ENCODE results near the gene E4F1. TPM values are rescaled to one million over a fixed set of nuclear protein-coding genes. Genes with fewer than 3 reads are reported as not detected.
"Not testable (repeated sequence)": the region's sequence is repeated elsewhere in the genome, so short reads cannot be mapped to it uniquely, and the experiment has no call there.

E4F1 gene
- total RNA-seq, 2 experiments from 2014 or later, result 23.0 to 24.1 TPM

- Mint-ChIP-seq H3K36me3 (peaks cover 3% of the 10 kb centered on the region), H3K4me1 (no peaks in the 10 kb centered on the region), H3K9me3 (no peaks in the 10 kb centered on the region), H3K27me3 (peaks cover 4% of the 10 kb centered on the region), H3K27ac (no peak overlapping the region), H3K4me3 (no peak overlapping the region)
- no peak for DNase-seq
Observed at GRCh38 chr16:2237102-2237482, 13.7 kb downstream of the E4F1 start.

- Mint-ChIP-seq H3K9me3 (no peaks in the 10 kb centered on the region), H3K27me3 (peaks cover 4% of the 10 kb centered on the region)
Observed at GRCh38 chr16:2237493-2238149, 14.2 kb downstream of the E4F1 start.

GRCh38 chr16:2238150-2238837, 14.9 kb downstream of the E4F1 start:
- peaks cover 3% of the 10 kb centered on the region for H3K36me3 Mint-ChIP-seq
- H3K27me3 Mint-ChIP-seq, result peaks cover 4% of the 10 kb centered on the region
- H3K9me3 Mint-ChIP-seq, result no peaks in the 10 kb centered on the region
- no peak overlapping the region for H3K4me3 Mint-ChIP-seq
- H3K27ac Mint-ChIP-seq, result no peak overlapping the region
- no peak for DNase-seq
- no peaks in the 10 kb centered on the region for H3K4me1 Mint-ChIP-seq

More at GRCh38 chr16:2237493-2238149, 14.2 kb downstream of the E4F1 start:
- peaks cover 3% of the 10 kb centered on the region for H3K36me3 Mint-ChIP-seq
- no peaks in the 10 kb centered on the region for H3K4me1 Mint-ChIP-seq
- H3K4me3 Mint-ChIP-seq, result no peak overlapping the region
- DNase-seq, result no peak
- H3K27ac Mint-ChIP-seq, result no peak overlapping the region

- Mint-ChIP-seq H3K4me3 (no peak overlapping the region), H3K9me3 (no peaks in the 10 kb centered on the region), H3K4me1 (no peaks in the 10 kb centered on the region), H3K36me3 (no peaks in the 10 kb centered on the region), H3K27me3 (peaks cover 4% of the 10 kb centered on the region), H3K27ac (no peak overlapping the region)
- no peak for DNase-seq
Observed at GRCh38 chr16:2238838-2239675, 15.7 kb downstream of the E4F1 start.

- H3K4me1 Mint-ChIP-seq, H3K4me3 Mint-ChIP-seq, H3K9me3 Mint-ChIP-seq, H3K27ac Mint-ChIP-seq, H3K36me3 Mint-ChIP-seq, DNase-seq, H3K27me3 Mint-ChIP-seq: not testable (repeated sequence)
Observed at GRCh38 chr16:2240331-2240730, 16.9 kb downstream of the E4F1 start.

GRCh38 chr16:2242598-2242997, 19.2 kb downstream of the E4F1 start:
- no peaks in the 10 kb centered on the region for H3K27me3 Mint-ChIP-seq
- no peak for DNase-seq
- H3K36me3 Mint-ChIP-seq, result no peaks in the 10 kb centered on the region
- H3K9me3 Mint-ChIP-seq, result no peaks in the 10 kb centered on the region
- H3K4me3 Mint-ChIP-seq, result no peak overlapping the region
- H3K27ac Mint-ChIP-seq, result no peak overlapping the region
- no peaks in the 10 kb centered on the region for H3K4me1 Mint-ChIP-seq

GRCh38 chr16:2243031-2243528, 19.7 kb downstream of the E4F1 start:
- no peak for DNase-seq
- Mint-ChIP-seq H3K27me3 (no peaks in the 10 kb centered on the region), H3K27ac (no peak overlapping the region), H3K9me3 (no peaks in the 10 kb centered on the region), H3K4me1 (no peaks in the 10 kb centered on the region), H3K4me3 (no peak overlapping the region), H3K36me3 (no peaks in the 10 kb centered on the region)

- DNase-seq, result no peak
- Mint-ChIP-seq H3K4me1 (no peaks in the 10 kb centered on the region), H3K9me3 (no peaks in the 10 kb centered on the region), H3K36me3 (peaks cover 3% of the 10 kb centered on the region), H3K27me3 (no peaks in the 10 kb centered on the region), H3K27ac (no peak overlapping the region), H3K4me3 (no peak overlapping the region)
Observed at GRCh38 chr16:2243781-2244180, 20.4 kb downstream of the E4F1 start.

GRCh38 chr16:2244301-2244700, 20.9 kb downstream of the E4F1 start:
- no peak for DNase-seq
- H3K4me1 Mint-ChIP-seq, result no peaks in the 10 kb centered on the region
- H3K9me3 Mint-ChIP-seq, result no peaks in the 10 kb centered on the region
- no peak overlapping the region for H3K27ac Mint-ChIP-seq
- H3K27me3 Mint-ChIP-seq, result no peaks in the 10 kb centered on the region
- H3K36me3 Mint-ChIP-seq, result peaks cover 6% of the 10 kb centered on the region
- no peak overlapping the region for H3K4me3 Mint-ChIP-seq

GRCh38 chr16:2244926-2245795, 21.8 kb downstream of the E4F1 start:
- Mint-ChIP-seq H3K27me3 (no peaks in the 10 kb centered on the region), H3K9me3 (no peaks in the 10 kb centered on the region), H3K27ac (no peak overlapping the region), H3K4me1 (no peaks in the 10 kb centered on the region), H3K36me3 (peaks cover 8% of the 10 kb centered on the region), H3K4me3 (no peak overlapping the region)
- no peak for DNase-seq

- no peak overlapping the region for H3K4me3 Mint-ChIP-seq
- peaks cover 4% of the 10 kb centered on the region for H3K4me1 Mint-ChIP-seq
- peaks cover 11% of the 10 kb centered on the region for H3K36me3 Mint-ChIP-seq
- no peak overlapping the region for H3K27ac Mint-ChIP-seq
- no peaks in the 10 kb centered on the region for H3K27me3 Mint-ChIP-seq
- no peaks in the 10 kb centered on the region for H3K9me3 Mint-ChIP-seq
- no peak for DNase-seq
Observed at GRCh38 chr16:2246301-2246885, 23.0 kb downstream of the E4F1 start.

GRCh38 chr16:2250652-2251295, 27.4 kb downstream of the E4F1 start:
- Mint-ChIP-seq H3K9me3 (no peaks in the 10 kb centered on the region), H3K36me3 (peaks cover 28% of the 10 kb centered on the region), H3K27me3 (no peaks in the 10 kb centered on the region), H3K4me3 (peak overlapping the region; percentile 91), H3K4me1 (peaks cover 7% of the 10 kb centered on the region), H3K27ac (peak overlapping the region; percentile 92)
- no peak for DNase-seq

GRCh38 chr16:2251296-2252111, 28.1 kb downstream of the E4F1 start, which contains the start of gene ECI1:
Gene ECI1, minus strand, starts transcription at chr16:2251587. Its CDS starts 21 bp downstream, at chr16:2251566.
- Mint-ChIP-seq H3K27me3 (no peaks in the 10 kb centered on the region), H3K36me3 (peaks cover 34% of the 10 kb centered on the region), H3K4me3 (peak within 1 kb of the TSS; percentile 91), H3K27ac (peak within 1 kb of the TSS; percentile 92), H3K4me1 (peaks cover 7% of the 10 kb centered on the region), H3K9me3 (no peaks in the 10 kb centered on the region)
- peak; percentile 88 for DNase-seq

Data from activated naive CD8-positive, alpha-beta T cell treated with anti-CD3 and anti-CD28 coated beads for 36 hours (primary cell).